ENCODE data around the gene KCNIP2.

- TF ChIP-seq, protein P1, sequence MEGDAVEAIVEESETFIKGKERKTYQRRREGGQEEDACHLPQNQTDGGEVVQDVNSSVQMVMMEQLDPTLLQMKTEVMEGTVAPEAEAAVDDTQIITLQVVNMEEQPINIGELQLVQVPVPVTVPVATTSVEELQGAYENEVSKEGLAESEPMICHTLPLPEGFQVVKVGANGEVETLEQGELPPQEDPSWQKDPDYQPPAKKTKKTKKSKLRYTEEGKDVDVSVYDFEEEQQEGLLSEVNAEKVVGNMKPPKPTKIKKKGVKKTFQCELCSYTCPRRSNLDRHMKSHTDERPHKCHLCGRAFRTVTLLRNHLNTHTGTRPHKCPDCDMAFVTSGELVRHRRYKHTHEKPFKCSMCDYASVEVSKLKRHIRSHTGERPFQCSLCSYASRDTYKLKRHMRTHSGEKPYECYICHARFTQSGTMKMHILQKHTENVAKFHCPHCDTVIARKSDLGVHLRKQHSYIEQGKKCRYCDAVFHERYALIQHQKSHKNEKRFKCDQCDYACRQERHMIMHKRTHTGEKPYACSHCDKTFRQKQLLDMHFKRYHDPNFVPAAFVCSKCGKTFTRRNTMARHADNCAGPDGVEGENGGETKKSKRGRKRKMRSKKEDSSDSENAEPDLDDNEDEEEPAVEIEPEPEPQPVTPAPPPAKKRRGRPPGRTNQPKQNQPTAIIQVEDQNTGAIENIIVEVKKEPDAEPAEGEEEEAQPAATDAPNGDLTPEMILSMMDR (conservative IDR thresholded peaks at IDR 0.05) = no peak
- TF ChIP-seq ZFX (IDR thresholded peaks at IDR 0.05) = no peak
Observed at GRCh38 chr10:101785801-101786200, 57.8 kb downstream of the KCNIP2 start.

Measured in C4-2B (cell line).